ENCODE measurements around the gene OR4N2.
"Not testable (repeated sequence)": the region's sequence is repeated elsewhere in the genome, so short reads cannot be mapped to it uniquely, and the experiment has no call there.

The OR4N2 gene

GRCh38 chr14:19838433-19838832 is 34.9 kb downstream of the OR4N2 start:
- DNase-seq: no peak

GRCh38 chr14:19851365-19851764 is 47.8 kb downstream of the OR4N2 start:
- DNase-seq: no peak

GRCh38 chr14:19866061-19866669 is 62.6 kb downstream of the OR4N2 start:
- DNase-seq: not testable (repeated sequence)

- DNase-seq: no peak
Observed at GRCh38 chr14:19873178-19873577, 69.6 kb downstream of the OR4N2 start.

DNA sequence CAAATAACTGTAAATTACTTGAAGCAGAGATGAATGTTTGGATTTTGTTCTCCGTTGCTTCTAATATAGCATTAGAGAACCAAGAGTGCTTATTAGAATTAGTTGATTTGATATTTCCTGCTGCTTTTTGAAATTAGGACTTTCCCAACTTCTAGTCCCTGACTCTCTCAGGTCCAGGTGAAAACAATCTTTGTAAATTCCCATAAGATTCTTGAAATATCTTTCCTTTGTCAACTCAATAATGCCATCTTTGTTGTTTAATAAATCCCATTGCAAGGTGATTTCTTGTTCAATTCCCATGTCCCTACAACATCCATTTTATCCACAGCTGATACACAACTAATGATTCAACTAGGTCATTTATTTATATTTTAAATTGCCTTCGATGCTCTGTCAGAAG is 71.3 kb downstream of the OR4N2 start, which contains the start of gene OR4K2:
TSS of gene OR4K2 (plus strand) at position 301 of the 400 bp plus-strand sequence. CDS start 1,126 bp downstream, outside the sequence.
- no peak for DNase-seq

GRCh38 chr14:19878029-19878642 is 74.6 kb downstream of the OR4N2 start:
- no peak for DNase-seq
